H1 (cell line): ENCODE data around the gene DPM2.

Experiments
- CTCF ChIP-seq, 3 experiments: IDR thresholded peaks; 1 replicate in 2 of 3; 2 replicates in 1 of 3; pipeline versions ENCODE4 v1.5.1 to v1.6.1; 2011; ENCODE audit warnings: low read length in 3 of 3, mild to moderate bottlenecking in 3 of 3, inconsistent platforms in 2 of 3, low read depth in 1 of 3, moderate library complexity in 1 of 3; ENCODE audit not compliant: insufficient read depth in 1 of 3; ENCODE audit errors: control extremely low read depth in 1 of 3
- EP300 ChIP-seq, 2 experiments: IDR thresholded peaks; 1 replicate in 1 of 2; 2 replicates in 1 of 2; pipeline ENCODE4 v1.6.1; 2011 to 2012; ENCODE audit warnings: low read depth in 2 of 2, low read length in 2 of 2, mild to moderate bottlenecking in 2 of 2, borderline replicate concordance in 1 of 2, inconsistent platforms in 1 of 2, moderate library complexity in 1 of 2
- JUN ChIP-seq: IDR thresholded peaks from 2 replicates; pipeline ENCODE4 v1.6.1; 2011; ENCODE audit warnings: low read depth, mild to moderate bottlenecking, improper control_type of control experiment, low read length
- JUND ChIP-seq: IDR thresholded peaks from 2 replicates; pipeline ENCODE4 v1.6.1; 2011; ENCODE audit warnings: mild to moderate bottlenecking, improper control_type of control experiment, low read length
- KDM1A ChIP-seq: fragments of 200-600, 300-600 bp; sonication (generic); IDR thresholded peaks from 2 replicates; pipeline ENCODE4 v1.7.1; 2016; ENCODE audit warnings: mild to moderate bottlenecking, low read length, borderline replicate concordance
- POLR2AphosphoS5 ChIP-seq: IDR thresholded peaks from 2 replicates; pipeline ENCODE4 v1.6.1; 2011; ENCODE audit warnings: low read depth, low read length
- RAD21 ChIP-seq, 2 experiments: IDR thresholded peaks in 1 of 2; conservative IDR thresholded peaks in 1 of 2; 2 replicates each; pipeline ENCODE4 v1.6.1; 2011; ENCODE audit warnings: low read depth in 2 of 2, low read length in 2 of 2, improper control_type of control experiment in 1 of 2, inconsistent platforms in 1 of 2, mild to moderate bottlenecking in 1 of 2, moderate library complexity in 1 of 2
- RFX5 ChIP-seq: IDR thresholded peaks from 2 replicates; pipeline ENCODE4 v1.6.1; 2011; ENCODE audit warnings: low read depth, low read length, improper control_type of control experiment, borderline replicate concordance
- SIN3A ChIP-seq, 2 experiments: IDR thresholded peaks in 1 of 2; conservative IDR thresholded peaks in 1 of 2; 2 replicates each; pipeline ENCODE4 v1.6.1; 2011 to 2012; ENCODE audit warnings: low read length in 2 of 2, improper control_type of control experiment in 1 of 2, low read depth in 1 of 2, mild to moderate bottlenecking in 1 of 2
- TAF1 ChIP-seq: IDR thresholded peaks from 2 replicates; pipeline ENCODE4 v1.6.1; 2011; ENCODE audit warnings: mild to moderate bottlenecking, low read depth, low read length
- YY1 ChIP-seq: IDR thresholded peaks from 2 replicates; pipeline ENCODE4 v1.6.1; 2011; ENCODE audit warnings: low read depth, mild to moderate bottlenecking, low read length

- TF ChIP-seq RFX5 (no peak), CTCF (IDR thresholded peaks at IDR 0.05; ENCODE audit: control extremely low read depth in 1 of 3, insufficient read depth in 1 of 3, low read depth in 1 of 3, low read length in 3 of 3) (no peak), JUND (no peak), SIN3A (conservative IDR thresholded peaks at IDR 0.05 in 1 of 2, IDR thresholded peaks at IDR 0.05 in 1 of 2; ENCODE audit: low read depth in 1 of 2, low read length in 2 of 2) (no peak), POLR2AphosphoS5 (no peak), KDM1A (no peak), YY1 (no peak), RAD21 (IDR thresholded peaks at IDR 0.05 in 1 of 2, conservative IDR thresholded peaks at IDR 0.05 in 1 of 2; ENCODE audit: low read depth in 2 of 2, low read length in 2 of 2) (no peak), TAF1 (no peak), EP300 (IDR thresholded peaks at IDR 0.05; ENCODE audit: borderline replicate concordance in 1 of 2, low read depth in 2 of 2, low read length in 2 of 2) (no peak), JUN (no peak)
These were observed 1.3 kb downstream of the DPM2 start for GRCh38 chr9:127936347-127936852.
